Erythroblast (primary cell): ENCODE results near the gene SLC5A9.

Experiments
- GATA1 ChIP-seq: IDR thresholded peaks from 2 replicates; pipeline ENCODE4 v1.6.1; 2011; ENCODE audit warnings: low read depth, mild to moderate bottlenecking, control low read depth, low read length, moderate library complexity
- POLR2A ChIP-seq: IDR thresholded peaks from 2 replicates; pipeline ENCODE4 v1.6.1; 2011; ENCODE audit warnings: mild to moderate bottlenecking, low read length

DNA sequence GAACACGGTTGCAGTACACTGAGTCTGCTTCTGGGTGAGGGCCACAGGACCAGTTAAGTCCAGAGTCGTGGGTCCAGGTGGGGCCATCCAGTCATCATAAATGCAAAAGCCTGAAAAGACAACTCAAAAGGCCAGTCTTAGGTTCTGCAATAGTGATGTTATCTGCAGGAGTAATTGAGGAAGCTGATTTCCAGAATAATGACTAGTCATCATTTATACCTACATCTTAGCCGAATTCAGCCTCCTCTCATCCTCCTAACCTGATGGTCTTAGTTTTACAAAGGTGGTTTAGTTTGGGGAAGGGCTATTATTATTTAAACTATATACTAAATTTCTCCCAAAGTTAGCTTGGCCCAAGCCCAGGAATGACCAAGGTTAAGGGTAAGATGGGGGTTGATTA is 23.5 kb upstream of the SLC5A9 start:
- TF ChIP-seq POLR2A (no peak), GATA1 (no peak)
